AG04450 (cell line): ENCODE measurements around the gene DUSP16. TPM values are rescaled to one million over a fixed set of nuclear protein-coding genes. Genes with fewer than 3 reads are reported as not detected.

Source experiments
- CTCF ChIA-PET: fragments of 300-600, 350-600 bp; formaldehyde crosslinking; extraction: SDS; loops from one replicate; lab custom pipeline; 2022; ENCODE audit warnings: antibody characterized with exemption, inconsistent platforms; lab: Charles Lee
- POLR2A ChIA-PET: fragments of 350-600 bp; formaldehyde crosslinking; extraction: SDS; loops from one replicate; lab custom pipeline; 2021; ENCODE audit warnings: antibody characterized with exemption, inconsistent platforms; lab: Yijun Ruan, JAX
- DNase-seq: peaks from one replicate; pipeline ENCODE4 v3.0.0-alpha.2; 2011; ENCODE audit warnings: low read depth, low spot score
- H3K27ac ChIP-seq: one replicate; pipeline ENCODE4 v1.5.1; 2012; ENCODE audit warnings: low read depth, low read length, control low read depth
- H3K27me3 ChIP-seq: one replicate; pipeline ENCODE4 v1.6.0; 2012; ENCODE audit warnings: low read length; ENCODE audit not compliant: control insufficient read depth, insufficient read depth
- H3K4me3 ChIP-seq: 2 replicates; pipeline ENCODE4 v1.5.1; 2011; ENCODE audit warnings: mild to moderate bottlenecking, low read depth, low read length, control low read depth
- H3K9me3 ChIP-seq: 2 replicates; pipeline ENCODE4 v1.5.1; 2012; ENCODE audit warnings: low read length; ENCODE audit not compliant: control insufficient read depth, insufficient read depth
- polyA plus RNA-seq: library from polyadenylated mRNA; depleted of rRNA; stranded (reverse); fragments of >200 nt; gene quantifications from 2 replicates; pipeline ENCODE4 v1.2.3, GENCODE V29; 2011
- TF ChIP-seq, protein P1 (sequence below): IDR thresholded peaks from 2 replicates; pipeline ENCODE4 v1.5.1; 2011; ENCODE audit warnings: low read depth, low read length, control low read depth, inconsistent platforms

The DUSP16 gene
- polyA plus RNA-seq, 1 experiment = 12.8 TPM

DNA sequence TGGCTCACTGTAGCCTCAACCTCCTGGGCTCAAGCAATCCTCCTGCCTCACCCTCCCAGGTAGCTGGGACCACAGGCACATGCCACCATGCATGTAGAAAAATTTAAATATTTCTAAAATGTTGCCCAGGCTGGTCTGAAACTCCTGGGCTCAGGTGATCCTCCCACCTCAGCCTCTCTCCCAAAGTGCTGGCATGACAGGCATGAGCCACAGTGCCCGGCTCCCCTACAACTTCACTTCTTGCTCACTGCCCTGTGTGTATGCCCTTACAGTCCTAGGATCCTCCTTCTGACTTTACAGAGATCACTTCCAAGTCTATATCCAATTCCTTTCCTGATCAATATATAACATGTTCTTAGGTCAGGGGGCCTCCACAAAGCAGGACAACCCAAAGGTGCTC lies 25.2 kb upstream of the DUSP16 start:
- H3K4me3 ChIP-seq = no peak overlapping the region
- peaks cover 6% of the 10 kb centered on the region for H3K27me3 ChIP-seq
- no peaks in the 10 kb centered on the region for H3K9me3 ChIP-seq
- ChIA-PET CTCF (no interaction called here), POLR2A (no interaction called here)
- no peak for DNase-seq
- TF ChIP-seq, protein P1, sequence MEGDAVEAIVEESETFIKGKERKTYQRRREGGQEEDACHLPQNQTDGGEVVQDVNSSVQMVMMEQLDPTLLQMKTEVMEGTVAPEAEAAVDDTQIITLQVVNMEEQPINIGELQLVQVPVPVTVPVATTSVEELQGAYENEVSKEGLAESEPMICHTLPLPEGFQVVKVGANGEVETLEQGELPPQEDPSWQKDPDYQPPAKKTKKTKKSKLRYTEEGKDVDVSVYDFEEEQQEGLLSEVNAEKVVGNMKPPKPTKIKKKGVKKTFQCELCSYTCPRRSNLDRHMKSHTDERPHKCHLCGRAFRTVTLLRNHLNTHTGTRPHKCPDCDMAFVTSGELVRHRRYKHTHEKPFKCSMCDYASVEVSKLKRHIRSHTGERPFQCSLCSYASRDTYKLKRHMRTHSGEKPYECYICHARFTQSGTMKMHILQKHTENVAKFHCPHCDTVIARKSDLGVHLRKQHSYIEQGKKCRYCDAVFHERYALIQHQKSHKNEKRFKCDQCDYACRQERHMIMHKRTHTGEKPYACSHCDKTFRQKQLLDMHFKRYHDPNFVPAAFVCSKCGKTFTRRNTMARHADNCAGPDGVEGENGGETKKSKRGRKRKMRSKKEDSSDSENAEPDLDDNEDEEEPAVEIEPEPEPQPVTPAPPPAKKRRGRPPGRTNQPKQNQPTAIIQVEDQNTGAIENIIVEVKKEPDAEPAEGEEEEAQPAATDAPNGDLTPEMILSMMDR = no peak
- H3K27ac ChIP-seq = no peak overlapping the region

DNA sequence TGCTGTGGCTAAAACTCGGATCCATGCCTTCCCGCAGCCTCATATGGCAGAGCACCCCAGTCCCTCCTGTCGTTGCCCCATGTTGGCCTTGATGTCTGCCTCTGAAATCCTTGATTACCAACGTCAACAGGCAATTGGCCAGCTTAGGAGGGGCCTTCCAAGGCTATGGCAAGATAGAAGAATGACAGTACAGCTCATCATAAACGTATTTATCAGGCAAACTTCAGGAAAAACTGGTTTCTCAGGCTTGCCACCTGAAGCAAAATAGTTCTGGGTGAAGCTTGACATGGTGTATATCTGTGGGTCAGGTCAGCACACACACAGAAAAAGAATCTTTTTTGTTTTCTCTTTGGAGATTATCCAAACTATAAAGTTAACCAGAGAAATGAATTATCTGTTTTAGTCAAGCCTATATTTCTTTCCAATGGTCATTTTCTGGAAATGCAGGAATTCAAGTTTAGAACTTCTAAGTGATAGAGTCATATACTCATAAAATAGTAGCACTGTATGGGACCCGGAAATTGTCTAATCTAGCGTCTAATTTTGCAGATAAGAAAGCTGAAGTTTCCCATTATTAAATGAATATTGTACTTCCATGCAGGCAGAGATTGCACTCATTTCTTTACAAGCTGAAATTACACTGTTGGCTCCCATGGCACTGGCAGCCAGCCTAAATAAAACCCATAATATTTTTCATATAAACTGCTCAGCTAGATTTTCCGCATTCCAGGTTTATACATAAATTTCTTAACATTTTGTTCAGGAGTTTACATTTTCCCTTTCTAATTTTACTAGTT lies 24.4 kb upstream of the DUSP16 start:
- ChIA-PET CTCF (no interaction called here), POLR2A (no interaction called here)
- H3K4me3 ChIP-seq = no peak overlapping the region
- H3K27me3 ChIP-seq = peaks cover 6% of the 10 kb centered on the region
- H3K9me3 ChIP-seq = no peaks in the 10 kb centered on the region
- DNase-seq = no peak
- H3K27ac ChIP-seq = no peak overlapping the region
- TF ChIP-seq, protein P1 = no peak

DNA sequence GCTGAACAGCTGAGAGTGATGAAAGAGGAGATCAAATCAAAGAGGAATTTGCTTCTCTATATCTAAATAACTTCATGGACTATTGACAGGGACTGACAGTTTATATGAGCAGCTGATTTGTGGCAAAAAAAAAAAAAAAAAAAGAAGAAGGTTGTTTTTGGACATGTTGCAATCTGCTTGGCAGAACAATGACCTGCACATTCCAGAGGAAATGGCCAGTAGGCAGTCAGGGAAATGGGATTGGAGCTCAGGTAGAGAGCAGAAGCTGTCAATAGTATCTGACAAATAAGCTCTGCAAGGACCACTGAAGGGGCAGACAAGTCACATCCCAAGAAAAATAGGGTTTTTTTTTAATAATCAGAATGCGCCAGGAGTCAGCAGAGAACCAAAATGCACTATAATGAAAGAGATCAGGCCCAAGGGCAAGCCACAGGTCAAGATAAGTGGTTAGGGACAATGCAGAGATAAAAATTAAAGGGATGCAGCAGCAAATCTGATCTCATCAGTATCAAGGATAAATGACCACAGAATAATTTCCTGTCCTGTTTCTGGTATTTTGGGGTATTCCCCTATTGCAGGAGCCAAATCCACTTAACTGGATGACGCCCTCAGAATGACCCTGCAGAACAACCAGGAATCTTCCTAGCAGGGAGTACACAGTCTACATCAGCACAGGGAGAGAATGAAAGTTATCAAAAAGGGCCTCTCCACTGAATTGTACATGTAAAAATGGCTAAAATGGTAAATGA lies 22.6 kb upstream of the DUSP16 start:
- CTCF ChIA-PET = interaction anchor here (0.5 to 0.7 kb wide), 2 partner anchors 11 to 552 kb away, joined by 5 read pairs; no protein-coding TSS in a partner anchor

GRCh38 chr12:12583510-12584178 lies 21.0 kb upstream of the DUSP16 start:
- ChIA-PET POLR2A (no interaction called here), CTCF (interaction anchor here (0.6 kb wide), 1 partner anchor 43 kb away, joined by 3 read pairs; no protein-coding TSS in a partner anchor)
- Histone ChIP-seq H3K4me3 (no peak overlapping the region), H3K27me3 (peaks cover 3% of the 10 kb centered on the region), H3K9me3 (no peaks in the 10 kb centered on the region), H3K27ac (no peak overlapping the region)
- TF ChIP-seq, protein P1 = no peak
- DNase-seq = no peak

More for the DNA sequence above, 22.6 kb upstream of the DUSP16 start:
- no peak overlapping the region for H3K27ac ChIP-seq
- no peaks in the 10 kb centered on the region for H3K9me3 ChIP-seq
- H3K4me3 ChIP-seq = no peak overlapping the region
- peaks cover 6% of the 10 kb centered on the region for H3K27me3 ChIP-seq
- POLR2A ChIA-PET = no interaction called here
- DNase-seq = no peak
- TF ChIP-seq, protein P1 = no peak
